B cell (primary cell): ENCODE results near the gene ZNF609. TPM values are rescaled to one million over a fixed set of nuclear protein-coding genes. Genes with fewer than 3 reads are reported as not detected.

Source experiments
- ATAC-seq: fragments of 200-7000 bp; cut with Tn5 transposase; one replicate; pipeline ENCODE4 v1.10.0; 2021; ENCODE audit warnings: low read depth, mild to moderate bottlenecking, moderate number of reproducible peaks, moderate library complexity
- CTCF ChIA-PET: fragments of 350-600 bp; sonication (Branson Sonifier 250); formaldehyde crosslinking; loops from one replicate; lab custom pipeline; 2021; ENCODE audit warnings: antibody characterized with exemption, inconsistent platforms; lab: Charles Lee
- POLR2A ChIA-PET: fragments of 350-600 bp; sonication (Branson Sonifier 250); formaldehyde crosslinking; loops from one replicate; lab custom pipeline; 2021; ENCODE audit warnings: antibody characterized with exemption; lab: Charles Lee
- DNase-seq: peaks from one replicate; pipeline ENCODE4 v3.0.0; 2013
- H2AFZ ChIP-seq: 2 replicates; pipeline ENCODE4 v1.6.1; 2012; ENCODE audit warnings: mild to moderate bottlenecking, low read depth, low read length; ENCODE audit not compliant: insufficient read depth, poor library complexity, severe bottlenecking
- H3K27ac ChIP-seq, 2 donors: 1 replicate in 1 of 2; 2 replicates in 1 of 2; pipeline ENCODE4 v1.5.1; 2012 to 2013; ENCODE audit warnings: low read length in 2 of 2, mild to moderate bottlenecking in 2 of 2, moderate library complexity in 1 of 2
- H3K27me3 ChIP-seq, 4 experiments: fragments of 200-600 bp in 1 of 4; sonication (generic) in 1 of 4; replicated peaks in 1 of 4; 1 replicate in 2 of 4; 2 replicates in 2 of 4; pipeline versions ENCODE4 v1.6.1 to v1.7.0; 2013 to 2016; ENCODE audit warnings: low read length in 3 of 4, mild to moderate bottlenecking in 2 of 4, mixed read lengths in 1 of 4, moderate library complexity in 1 of 4; ENCODE audit not compliant: insufficient read depth in 4 of 4, control insufficient read depth in 3 of 4; ENCODE audit errors: control extremely low read depth in 1 of 4
- H3K36me3 ChIP-seq, 2 experiments: replicated peaks in 1 of 2; 1 replicate in 1 of 2; 2 replicates in 1 of 2; pipeline versions ENCODE4 v1.6.1 to v1.7.1; 2013; ENCODE audit warnings: low read length in 1 of 2; ENCODE audit not compliant: insufficient read depth in 2 of 2, control insufficient read depth in 1 of 2; ENCODE audit errors: control extremely low read depth in 1 of 2, extremely low read depth in 1 of 2
- H3K4me1 ChIP-seq, 2 donors: fragments of 200-600 bp in 1 of 2; sonication (generic) in 1 of 2; 1 replicate in 1 of 2; 2 replicates in 1 of 2; pipeline versions ENCODE4 v1.5.1 to v1.6.1; 2013 to 2017; ENCODE audit warnings: low read length in 2 of 2; ENCODE audit not compliant: control insufficient read depth in 2 of 2, insufficient read depth in 2 of 2
- H3K4me2 ChIP-seq: replicated peaks from 2 replicates; pipeline ENCODE3; 2012; ENCODE audit warnings: mild to moderate bottlenecking, low read depth, low read length; ENCODE audit not compliant: poor library complexity, severe bottlenecking
- H3K4me3 ChIP-seq, 5 experiments: fragments of 200-600 bp in 1 of 5; sonication (generic) in 1 of 5; 1 replicate in 3 of 5; 2 replicates in 2 of 5; pipeline versions ENCODE4 v1.5.1 to v1.7.0; 2011 to 2016; ENCODE audit warnings: low read length in 4 of 5, mild to moderate bottlenecking in 4 of 5, low read depth in 2 of 5, control low read depth in 1 of 5, moderate library complexity in 1 of 5; ENCODE audit not compliant: insufficient read depth in 1 of 5; ENCODE audit errors: control extremely low read depth in 1 of 5, extremely low read depth in 1 of 5
- H3K79me2 ChIP-seq: fragments of 200-600 bp; sonication (generic); one replicate; pipeline ENCODE4 v1.6.0; 2016; ENCODE audit warnings: low read length; ENCODE audit not compliant: control insufficient read depth, insufficient read depth
- H3K9ac ChIP-seq: fragments of 200-600 bp; sonication (generic); 2 replicates; pipeline ENCODE4 v1.6.1; 2017; ENCODE audit warnings: mild to moderate bottlenecking, low read length, moderate library complexity
- H3K9me3 ChIP-seq, 3 donors: one replicate each; pipeline versions ENCODE4 v1.6.1 to v1.7.1; 2013; ENCODE audit warnings: low read length in 2 of 3; ENCODE audit not compliant: control insufficient read depth in 2 of 3, insufficient read depth in 1 of 3; ENCODE audit errors: control extremely low read depth in 1 of 3
- H4K20me1 ChIP-seq: 2 replicates; pipeline ENCODE4 v1.6.0; 2012; ENCODE audit warnings: mild to moderate bottlenecking, low read length; ENCODE audit not compliant: insufficient read depth, control insufficient read depth, poor library complexity, severe bottlenecking
- H3K27ac Mint-ChIP-seq: one replicate; pipeline ENCODE4 v1.8.0; 2021; ENCODE audit warnings: mixed read lengths
- H3K27me3 Mint-ChIP-seq: one replicate; pipeline ENCODE4 v1.8.0; 2021; ENCODE audit warnings: mixed read lengths
- H3K4me1 Mint-ChIP-seq: one replicate; pipeline ENCODE4 v1.8.0; 2021; ENCODE audit warnings: mixed read lengths
- H3K4me3 Mint-ChIP-seq: one replicate; pipeline ENCODE4 v1.8.0; 2021; ENCODE audit warnings: mixed read lengths
- H3K9me3 Mint-ChIP-seq: one replicate; pipeline ENCODE4 v1.8.0; 2022; ENCODE audit warnings: mixed read lengths; ENCODE audit not compliant: insufficient read depth
- CTCF ChIP-seq: fragments of 200-600 bp; IDR thresholded peaks from one replicate; pipeline ENCODE4 v1.8.0; 2022; ENCODE audit warnings: antibody characterized with exemption, mild to moderate bottlenecking
- EZH2 ChIP-seq: IDR thresholded peaks from 2 replicates; pipeline ENCODE4 v1.6.1; 2012; ENCODE audit warnings: borderline replicate concordance, low read depth, mild to moderate bottlenecking, moderate library complexity, low read length; ENCODE audit not compliant: insufficient read depth, poor library complexity, severe bottlenecking
- WGBS: methylation state at CpG from one replicate; pipeline ENCODE4 v1.1.5; 2013; ENCODE audit warnings: missing lambda C conversion rate; ENCODE audit not compliant: insufficient coverage; 5-methylcytosine and 5-hydroxymethylcytosine counted together
- intact Hi-C: fragments of 100-400 bp; cut with micrococcal nuclease; formaldehyde crosslinking; loops from one replicate; pipeline ENCODE4 v1.10.0; 2022
- polyA plus RNA-seq: library from polyadenylated mRNA; depleted of rRNA; stranded (reverse); fragments of >200 nt; gene quantifications from 2 replicates; pipeline ENCODE4 v1.2.3, GENCODE V29; 2012
- total RNA-seq, 2 donors: library from RNA; stranded (reverse); fragments of 120-200 nt in 1 of 2; gene quantifications; 1 replicate in 1 of 2; 2 replicates in 1 of 2; pipeline versions ENCODE4 v1.2.3 to v1.2.4, GENCODE V29; 2013 to 2022

The ZNF609 gene
- total and polyA plus RNA-seq, 2 donors (not counting 1 experiment from before 2014, with no cell fraction given) = 5.8 to 32.9 TPM

GRCh38 chr15:64650552-64650951 is 190.2 kb downstream of the ZNF609 start:
- intact Hi-C loops = loop anchor here (5.0 kb wide), 1 partner anchor 223 kb away; no protein-coding TSS in a partner anchor
- H3K4me2 ChIP-seq = no peak overlapping the region
- CTCF ChIA-PET = interaction anchor here (0.8 to 1.9 kb wide), 5 partner anchors 10 to 222 kb away, joined by 3 to 6 read pairs (median 4); no protein-coding TSS in a partner anchor
- no peak overlapping the region for H3K9ac ChIP-seq
- DNase-seq (no peak), ATAC-seq (no peak)
- no peak overlapping the region for H2AFZ ChIP-seq
- no peaks in the 10 kb centered on the region for H3K9me3 ChIP-seq
- no peaks in the 10 kb centered on the region for H3K36me3 ChIP-seq
- TF ChIP-seq EZH2 (no peak), CTCF (no peak)
- no CpG with 5 or more reads among the region's 1 CpG for WGBS
- Mint-ChIP-seq H3K4me1 (peaks cover 17% of the 10 kb centered on the region), H3K27ac (peak overlapping the region; percentile 0), H3K4me3 (no peak overlapping the region), H3K27me3 (no peaks in the 10 kb centered on the region), H3K9me3 (no peaks in the 10 kb centered on the region)
- H3K4me3 ChIP-seq = no peak overlapping the region
- peaks cover 10 to 13% of the 10 kb centered on the region in 2 donors for H3K4me1 ChIP-seq
- peaks cover 6% of the 10 kb centered on the region for H3K79me2 ChIP-seq
- no peaks in the 10 kb centered on the region for H4K20me1 ChIP-seq
- no peaks in the 10 kb centered on the region for H3K27me3 ChIP-seq
- POLR2A ChIA-PET = interaction anchor here (0.7 kb wide), 1 partner anchor 62 kb away, joined by 8 read pairs; no protein-coding TSS in a partner anchor
- H3K27ac ChIP-seq = no peak overlapping the region

GRCh38 chr15:64651601-64652191 is 191.3 kb downstream of the ZNF609 start:
- peak overlapping the region; percentile 71 for H3K27ac Mint-ChIP-seq
- Histone ChIP-seq H3K27me3 (no peaks in the 10 kb centered on the region), H3K9ac (peak overlapping the region; percentile 43), H4K20me1 (no peaks in the 10 kb centered on the region), H3K4me2 (peak overlapping the region; percentile 42), H3K4me1 (peaks cover 10 to 13% of the 10 kb centered on the region in 2 donors), H3K9me3 (no peaks in the 10 kb centered on the region), H3K79me2 (peaks cover 10% of the 10 kb centered on the region), H3K36me3 (no peaks in the 10 kb centered on the region), H3K27ac (peak overlapping the region; percentile 45 to 60), H3K4me3 (no peak overlapping the region), H2AFZ (peak overlapping the region; percentile 30)
- ATAC-seq (peak; percentile 76), DNase-seq (peak; percentile 70)
- H3K27me3 Mint-ChIP-seq = no peaks in the 10 kb centered on the region
- peaks cover 17% of the 10 kb centered on the region for H3K4me1 Mint-ChIP-seq
- H3K4me3 Mint-ChIP-seq = peak overlapping the region; percentile 27
- POLR2A ChIA-PET = interaction anchor here (0.6 to 1.2 kb wide), 3 partner anchors 282 to 864 kb away, joined by 3 to 7 read pairs (median 4); partner anchors contain the start of gene PPIB
- no peaks in the 10 kb centered on the region for H3K9me3 Mint-ChIP-seq
- CTCF ChIA-PET = interaction anchor here (0.7 to 2.1 kb wide), 12 partner anchors 8 to 436 kb away, joined by 3 to 6 read pairs (median 4); partner anchors contain the start of gene ZNF609
- no CpG with 5 or more reads among the region's 4 CpGs for WGBS
- intact Hi-C loops = loop anchor here (5.0 kb wide), 1 partner anchor 224 kb away; no protein-coding TSS in a partner anchor
- no peak for TF ChIP-seq EZH2
- no peak for TF ChIP-seq CTCF
